Epithelial cell of esophagus (primary cell): Measurements from ENCODE around the gene SEMA5A.

Source experiments
- DNase-seq: peaks from one replicate; pipeline ENCODE4 v3.0.0; 2010; ENCODE audit warnings: low read depth
- H3K4me3 ChIP-seq: 2 replicates; pipeline ENCODE4 v1.5.1; 2011; ENCODE audit warnings: mild to moderate bottlenecking, low read length, control low read depth
- TF ChIP-seq, protein P1 (sequence below): IDR thresholded peaks from 2 replicates; pipeline ENCODE4 v1.5.1; 2011; ENCODE audit warnings: low read depth, mild to moderate bottlenecking, low read length, control low read depth, inconsistent platforms; ENCODE audit not compliant: insufficient read depth; ENCODE audit errors: missing control alignments

The SEMA5A gene

GRCh38 chr5:9343146-9343850, 202.6 kb downstream of the SEMA5A start:
- TF ChIP-seq, protein P1, sequence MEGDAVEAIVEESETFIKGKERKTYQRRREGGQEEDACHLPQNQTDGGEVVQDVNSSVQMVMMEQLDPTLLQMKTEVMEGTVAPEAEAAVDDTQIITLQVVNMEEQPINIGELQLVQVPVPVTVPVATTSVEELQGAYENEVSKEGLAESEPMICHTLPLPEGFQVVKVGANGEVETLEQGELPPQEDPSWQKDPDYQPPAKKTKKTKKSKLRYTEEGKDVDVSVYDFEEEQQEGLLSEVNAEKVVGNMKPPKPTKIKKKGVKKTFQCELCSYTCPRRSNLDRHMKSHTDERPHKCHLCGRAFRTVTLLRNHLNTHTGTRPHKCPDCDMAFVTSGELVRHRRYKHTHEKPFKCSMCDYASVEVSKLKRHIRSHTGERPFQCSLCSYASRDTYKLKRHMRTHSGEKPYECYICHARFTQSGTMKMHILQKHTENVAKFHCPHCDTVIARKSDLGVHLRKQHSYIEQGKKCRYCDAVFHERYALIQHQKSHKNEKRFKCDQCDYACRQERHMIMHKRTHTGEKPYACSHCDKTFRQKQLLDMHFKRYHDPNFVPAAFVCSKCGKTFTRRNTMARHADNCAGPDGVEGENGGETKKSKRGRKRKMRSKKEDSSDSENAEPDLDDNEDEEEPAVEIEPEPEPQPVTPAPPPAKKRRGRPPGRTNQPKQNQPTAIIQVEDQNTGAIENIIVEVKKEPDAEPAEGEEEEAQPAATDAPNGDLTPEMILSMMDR, result no peak
- peak; percentile 66 for DNase-seq
- no peak overlapping the region for H3K4me3 ChIP-seq

DNA sequence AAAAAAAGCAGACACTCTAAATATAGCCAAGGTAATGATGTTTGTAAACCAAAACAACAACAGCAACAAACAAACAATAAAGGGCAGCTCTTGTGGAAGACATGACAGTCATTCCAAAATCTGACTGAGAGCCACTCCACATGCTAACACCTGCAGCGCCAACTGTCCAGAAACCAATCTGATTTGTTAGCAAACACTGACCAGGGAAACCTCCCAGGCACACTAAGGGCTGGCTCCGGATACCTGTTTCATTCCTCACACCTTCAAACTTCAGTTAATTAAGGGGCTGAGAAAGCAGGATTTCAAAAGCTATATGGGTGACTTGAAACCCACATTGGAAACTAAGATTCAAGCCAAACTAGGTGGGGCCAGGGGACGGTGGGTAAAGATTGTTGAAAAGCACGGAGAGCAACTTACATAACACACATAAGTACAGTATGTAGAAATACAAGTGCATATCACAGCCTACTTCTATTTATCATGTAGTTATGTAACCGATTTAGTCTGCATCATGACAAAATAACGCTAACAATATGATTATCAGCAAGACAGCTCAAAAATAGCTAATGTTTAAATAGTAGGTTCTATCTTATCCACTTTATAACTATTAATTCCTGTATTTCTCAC, 203.6 kb downstream of the SEMA5A start:
- TF ChIP-seq, protein P1, result no peak
- H3K4me3 ChIP-seq, result no peak overlapping the region
- no peak for DNase-seq

GRCh38 chr5:9340085-9340484, 205.8 kb downstream of the SEMA5A start:
- TF ChIP-seq, protein P1, result no peak
- H3K4me3 ChIP-seq, result no peak overlapping the region
- no peak for DNase-seq

DNA sequence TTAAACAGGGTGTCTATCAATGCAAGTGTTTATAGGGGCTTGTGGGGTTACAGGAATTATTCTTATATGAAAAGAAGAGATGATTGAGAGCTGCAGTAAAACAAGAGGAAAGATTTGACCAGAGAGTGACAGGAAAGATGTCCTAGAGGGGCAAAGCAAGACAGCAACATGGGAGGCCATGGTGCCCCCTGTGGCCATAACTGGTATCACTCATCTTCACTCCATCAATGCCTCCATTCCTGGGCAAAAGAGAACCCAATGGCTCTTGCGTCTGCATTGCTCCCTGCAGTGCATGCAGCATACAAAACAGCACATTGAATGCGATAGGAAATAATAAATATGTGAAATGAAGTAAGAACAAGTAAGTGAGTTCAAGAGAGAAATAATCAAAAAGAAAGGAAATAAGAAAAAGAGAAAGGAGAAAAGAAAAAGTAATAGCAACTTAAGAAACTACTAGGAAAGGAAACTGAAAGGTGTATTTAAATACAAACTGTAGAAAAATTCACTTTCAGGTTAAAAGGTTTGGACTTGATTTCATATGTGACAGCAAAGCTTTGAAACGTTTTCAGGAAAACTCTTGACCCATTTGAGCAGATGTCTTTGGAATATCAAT, 206.6 kb downstream of the SEMA5A start:
- H3K4me3 ChIP-seq, result no peak overlapping the region
- no peak for DNase-seq
- TF ChIP-seq, protein P1, result peak; percentile 52

DNA sequence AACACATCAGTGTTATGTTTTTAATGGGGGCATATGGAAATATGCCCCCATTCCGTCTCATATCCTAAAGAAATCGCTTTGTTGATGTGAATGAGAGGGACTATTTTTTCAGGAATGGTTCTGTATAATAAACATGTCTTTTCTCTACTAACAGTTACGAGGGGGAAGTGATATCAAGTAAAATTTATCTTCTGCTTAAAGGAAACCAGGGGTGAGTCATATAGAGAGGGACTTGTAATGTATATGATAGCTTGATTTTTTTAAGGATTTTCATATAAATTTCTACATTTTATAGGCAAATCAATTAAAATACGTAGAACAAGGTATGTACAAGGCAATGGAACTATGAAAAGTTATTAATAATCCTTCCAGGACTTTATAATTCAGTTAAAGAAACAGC, 207.1 kb downstream of the SEMA5A start:
- H3K4me3 ChIP-seq, result no peak overlapping the region
- TF ChIP-seq, protein P1, result no peak

DNA sequence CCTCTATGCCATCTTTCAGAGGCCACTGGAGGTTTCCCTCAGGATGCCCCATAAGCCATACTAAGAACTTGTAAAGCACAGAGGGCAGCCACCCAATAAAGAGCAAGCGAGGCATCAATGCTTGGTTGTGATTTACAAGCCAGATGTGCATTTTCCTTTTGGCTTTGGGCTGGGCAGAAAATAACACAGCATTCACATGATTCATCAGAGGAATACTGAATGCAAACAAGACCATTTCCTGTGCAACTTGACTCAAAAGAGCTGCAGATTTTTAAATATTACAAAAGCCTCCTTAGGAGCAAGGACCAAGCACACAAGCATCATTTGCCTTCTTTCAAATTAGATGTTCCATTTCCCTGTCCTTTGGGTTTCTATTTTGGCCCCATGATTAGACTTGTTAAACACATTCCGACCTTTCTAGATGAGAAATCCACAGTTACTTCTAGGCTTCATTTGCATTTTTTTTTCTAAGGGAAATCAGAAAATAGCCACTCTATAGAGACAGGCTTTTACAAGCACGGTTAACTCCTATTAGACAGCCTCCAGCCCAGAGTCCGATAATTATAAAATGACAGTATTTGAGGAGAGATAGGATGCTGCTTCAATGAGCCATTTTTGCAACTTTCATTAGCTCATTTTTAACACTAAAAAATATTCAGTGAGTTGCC, 207.8 kb downstream of the SEMA5A start:
- no peak overlapping the region for H3K4me3 ChIP-seq
- TF ChIP-seq, protein P1, result no peak
- peak; percentile 66 for DNase-seq

More for the DNA sequence above, 207.1 kb downstream of the SEMA5A start:
- no peak for DNase-seq
